CD14-positive monocyte (primary cell): ENCODE data around the gene MED15. TPM values are rescaled to one million over a fixed set of nuclear protein-coding genes. Genes with fewer than 3 reads are reported as not detected.

Experiments used
- DNase-seq, 3 donors: peaks; one replicate each; pipeline ENCODE4 v3.0.0-alpha.2; 2011 to 2022
- H2AFZ ChIP-seq: 2 replicates; pipeline ENCODE4 v1.6.0; 2012; ENCODE audit warnings: mild to moderate bottlenecking, low read depth, low read length, inconsistent platforms; ENCODE audit not compliant: insufficient read depth, poor library complexity, severe bottlenecking
- H3K27ac ChIP-seq, 2 donors: 1 replicate in 1 of 2; 2 replicates in 1 of 2; pipeline ENCODE4 v1.5.1; 2012 to 2013; ENCODE audit warnings: low read length in 2 of 2, control low read depth in 1 of 2, inconsistent platforms in 1 of 2, low read depth in 1 of 2, mild to moderate bottlenecking in 1 of 2
- H3K27me3 ChIP-seq, 2 donors: one replicate each; pipeline versions ENCODE4 v1.6.0 to v1.6.1; 2011 to 2013; ENCODE audit warnings: low read length in 2 of 2; ENCODE audit not compliant: control insufficient read depth in 2 of 2, insufficient read depth in 2 of 2
- H3K36me3 ChIP-seq, 2 donors: replicated peaks in 1 of 2; 1 replicate in 1 of 2; 2 replicates in 1 of 2; pipeline versions ENCODE4 v1.5.1 to v1.6.1; 2012 to 2013; ENCODE audit warnings: low read length in 2 of 2, control low read depth in 1 of 2, inconsistent platforms in 1 of 2, mild to moderate bottlenecking in 1 of 2; ENCODE audit not compliant: insufficient read depth in 2 of 2, control insufficient read depth in 1 of 2
- H3K4me1 ChIP-seq, 2 donors: 1 replicate in 1 of 2; 2 replicates in 1 of 2; pipeline versions ENCODE4 v1.5.1 to v1.6.1; 2012 to 2013; ENCODE audit warnings: low read length in 2 of 2, control low read depth in 1 of 2, inconsistent platforms in 1 of 2, mild to moderate bottlenecking in 1 of 2, moderate library complexity in 1 of 2; ENCODE audit not compliant: insufficient read depth in 2 of 2, control insufficient read depth in 1 of 2
- H3K4me2 ChIP-seq: replicated peaks from 2 replicates; pipeline ENCODE3; 2012; ENCODE audit warnings: low read length, moderate library complexity, mild to moderate bottlenecking; ENCODE audit not compliant: poor library complexity, severe bottlenecking; ENCODE audit errors: extremely low read depth
- H3K4me3 ChIP-seq, 3 experiments: fragments of 200-600 bp in 1 of 3; sonication (generic) in 1 of 3; replicated peaks in 1 of 3; 1 replicate in 2 of 3; 2 replicates in 1 of 3; pipeline ENCODE4 v1.5.1; 2011 to 2013; ENCODE audit warnings: low read length in 3 of 3, mild to moderate bottlenecking in 3 of 3, control low read depth in 2 of 3, low read depth in 2 of 3, inconsistent platforms in 1 of 3, moderate library complexity in 1 of 3
- H3K79me2 ChIP-seq: 2 replicates; pipeline ENCODE4 v1.6.0; 2012; ENCODE audit warnings: mild to moderate bottlenecking, control low read depth, inconsistent platforms, low read length, moderate library complexity; ENCODE audit not compliant: insufficient read depth
- H3K9ac ChIP-seq: 2 replicates; pipeline ENCODE4 v1.6.0; 2017; ENCODE audit warnings: low read length, mild to moderate bottlenecking; ENCODE audit not compliant: insufficient read depth, poor library complexity, severe bottlenecking
- H3K9me3 ChIP-seq, 2 donors: replicated peaks in 1 of 2; 1 replicate in 1 of 2; 2 replicates in 1 of 2; pipeline versions ENCODE4 v1.5.1 to v1.6.1; 2012 to 2013; ENCODE audit warnings: low read length in 2 of 2, control low read depth in 1 of 2; ENCODE audit not compliant: control insufficient read depth in 1 of 2, insufficient read depth in 1 of 2
- H4K20me1 ChIP-seq: 2 replicates; pipeline ENCODE4 v1.6.0; 2012; ENCODE audit warnings: mild to moderate bottlenecking, low read length, control low read depth, moderate library complexity; ENCODE audit not compliant: insufficient read depth
- H3K27ac Mint-ChIP-seq, 7 donors: one replicate each; pipeline ENCODE4 v1.8.0; 2020; ENCODE audit warnings: mild to moderate bottlenecking in 7 of 7, mixed read lengths in 7 of 7, moderate library complexity in 6 of 7, inconsistent platforms in 2 of 7
- H3K27me3 Mint-ChIP-seq, 3 donors: one replicate each; pipeline ENCODE4 v1.8.0; 2021 to 2022; ENCODE audit warnings: low read depth in 3 of 3, mild to moderate bottlenecking in 3 of 3, mixed read lengths in 3 of 3, moderate library complexity in 3 of 3, inconsistent platforms in 1 of 3
- H3K36me3 Mint-ChIP-seq, 2 donors: one replicate each; pipeline ENCODE4 v1.8.0; 2020; ENCODE audit warnings: mixed read lengths in 2 of 2, inconsistent platforms in 1 of 2, mild to moderate bottlenecking in 1 of 2
- H3K4me1 Mint-ChIP-seq: one replicate; pipeline ENCODE4 v1.8.0; 2020; ENCODE audit warnings: mild to moderate bottlenecking, mixed read lengths
- H3K4me3 Mint-ChIP-seq, 2 donors: one replicate each; pipeline ENCODE4 v1.8.0; 2020; ENCODE audit warnings: mild to moderate bottlenecking in 2 of 2, mixed read lengths in 2 of 2, moderate library complexity in 1 of 2
- H3K9me3 Mint-ChIP-seq, 7 donors: one replicate each; pipeline ENCODE4 v1.8.0; 2020 to 2022; ENCODE audit warnings: mixed read lengths in 7 of 7, mild to moderate bottlenecking in 6 of 7, moderate library complexity in 6 of 7, inconsistent platforms in 2 of 7
- CTCF ChIP-seq: fragments of 200-600 bp; IDR thresholded peaks from one replicate; pipeline ENCODE4 v1.8.0; 2022; ENCODE audit warnings: antibody characterized with exemption, mild to moderate bottlenecking
- WGBS: methylation state at CpG from one replicate; pipeline ENCODE4 v1.1.5; 2013; ENCODE audit warnings: missing lambda C conversion rate; ENCODE audit not compliant: insufficient coverage; 5-methylcytosine and 5-hydroxymethylcytosine counted together
- intact Hi-C, 2 donors: fragments of 100-400 bp; cut with micrococcal nuclease; formaldehyde crosslinking; loops; one replicate each; pipeline versions ENCODE4 v1.15.0 to v1.15.1; 2023
- polyA plus RNA-seq, 3 donors: library from polyadenylated mRNA; depleted of rRNA in 1 of 3; unstranded in 2 of 3; stranded (reverse) in 1 of 3; fragments of 300-500 nt in 2 of 3; fragments of >200 nt in 1 of 3; fragmentation: Illumina TruSeq in 2 of 3; gene quantifications; 1 replicate in 2 of 3; 2 replicates in 1 of 3; pipeline ENCODE4 v1.2.3, GENCODE V29; 2012 to 2021

Gene MED15
- polyA plus RNA-seq, 3 donors = 10.0 to 126 (median 17.8) TPM

GRCh38 chr22:20483771-20484170, 23.6 kb upstream of the MED15 start:
- Histone ChIP-seq H3K79me2 (peaks cover 4% of the 10 kb centered on the region), H3K27me3 (no peaks in the 10 kb centered on the region), H3K4me1 (no peaks in the 10 kb centered on the region), H2AFZ (no peak overlapping the region), H3K9ac (no peak overlapping the region), H4K20me1 (peaks cover 5% of the 10 kb centered on the region), H3K36me3 (peaks cover 12 to 35% of the 10 kb centered on the region in 2 donors), H3K9me3 (no peaks in the 10 kb centered on the region), H3K4me3 (no peak overlapping the region), H3K27ac (no peak overlapping the region), H3K4me2 (no peak overlapping the region)
- DNase-seq = no peak
- TF ChIP-seq CTCF = no peak
- peaks cover 35 to 68% of the 10 kb centered on the region in 2 donors for H3K36me3 Mint-ChIP-seq
- intact Hi-C loops = no loop called here
- no peaks in the 10 kb centered on the region for H3K9me3 Mint-ChIP-seq
- H3K4me3 Mint-ChIP-seq = no peak overlapping the region
- H3K27ac Mint-ChIP-seq = no peak overlapping the region
- peaks cover 0 to 3% (median 0%) of the 10 kb centered on the region in 3 donors for H3K27me3 Mint-ChIP-seq
- H3K4me1 Mint-ChIP-seq = peaks cover 5% of the 10 kb centered on the region
- WGBS = 98% methylated on average over 14 of the region's 14 CpGs

- H3K36me3 Mint-ChIP-seq = peaks cover 41 to 64% of the 10 kb centered on the region in 2 donors
- Histone ChIP-seq H3K9ac (no peak overlapping the region), H2AFZ (no peak overlapping the region), H3K4me2 (no peak overlapping the region), H4K20me1 (peaks cover 17% of the 10 kb centered on the region), H3K4me1 (no peaks in the 10 kb centered on the region), H3K27ac (no peak overlapping the region), H3K9me3 (no peaks in the 10 kb centered on the region), H3K79me2 (peaks cover 17% of the 10 kb centered on the region), H3K36me3 (peaks cover 15 to 41% of the 10 kb centered on the region in 2 donors), H3K27me3 (no peaks in the 10 kb centered on the region), H3K4me3 (no peak overlapping the region)
- H3K4me3 Mint-ChIP-seq = no peak overlapping the region
- no peaks in the 10 kb centered on the region for H3K9me3 Mint-ChIP-seq
- WGBS = 100% methylated on average over 4 of the region's 4 CpGs
- intact Hi-C loops = no loop called here
- peaks cover 0 to 3% (median 0%) of the 10 kb centered on the region in 3 donors for H3K27me3 Mint-ChIP-seq
- H3K4me1 Mint-ChIP-seq = peaks cover 3% of the 10 kb centered on the region
- no peak for TF ChIP-seq CTCF
- no peak for DNase-seq
- peak overlapping the region in 4 of 7 donors; percentile 19 to 77 (median 36) for H3K27ac Mint-ChIP-seq
These were observed 22.3 kb upstream of the MED15 start for GRCh38 chr22:20484948-20485683.
